ENCODE results near the gene SLC16A12. TPM values are rescaled to one million over a fixed set of nuclear protein-coding genes. Genes with fewer than 3 reads are reported as not detected.
A peak's percentile ranks its signal among the peaks of the same experiment; 100 is the strongest.
"Not testable (repeated sequence)": the region's sequence is repeated elsewhere in the genome, so short reads cannot be mapped to it uniquely, and the experiment has no call there.

SLC16A12 gene
- total RNA-seq, 1 experiment from 2014 or later = 1.0 TPM

GRCh38 chr10:89549510-89549909, 14.1 kb upstream of the SLC16A12 start:
- DNase-seq (ENCODE audit: low read depth) = no peak

- DNase-seq (ENCODE audit: low read depth) = no peak
Measured at GRCh38 chr10:89548673-89549072, 13.3 kb upstream of the SLC16A12 start.

GRCh38 chr10:89547853-89548513, 12.6 kb upstream of the SLC16A12 start:
- DNase-seq (ENCODE audit: low read depth) = no peak

- DNase-seq (ENCODE audit: low read depth) = not testable (repeated sequence)
Measured at GRCh38 chr10:89546651-89547050, 11.3 kb upstream of the SLC16A12 start.

DNA sequence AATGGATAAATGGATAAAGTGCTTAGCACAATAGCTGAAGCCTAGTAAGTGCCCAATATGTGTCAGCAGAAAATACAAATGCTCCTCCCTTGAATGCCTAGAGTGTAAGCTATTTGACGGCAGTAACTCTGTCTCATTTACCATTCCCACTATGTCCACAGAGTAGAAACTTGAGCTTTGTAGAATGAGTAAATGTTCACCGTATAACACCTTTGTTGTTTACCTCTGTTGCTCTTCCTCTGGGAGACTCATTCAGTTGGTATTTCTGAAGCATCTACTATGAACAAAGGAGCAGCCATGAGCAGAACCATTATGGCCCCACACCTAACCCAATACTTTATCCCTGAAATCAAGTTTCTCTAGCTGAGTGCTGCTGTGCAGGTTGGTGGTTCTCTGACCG, 8.4 kb upstream of the SLC16A12 start:
- no peak for DNase-seq (ENCODE audit: low read depth)

- peak; percentile 80 for DNase-seq (ENCODE audit: low read depth)
Measured at GRCh38 chr10:89540420-89540949, 5.1 kb upstream of the SLC16A12 start.

GRCh38 chr10:89537364-89537763, 2.0 kb upstream of the SLC16A12 start:
- no peak for DNase-seq (ENCODE audit: low read depth)

DNA sequence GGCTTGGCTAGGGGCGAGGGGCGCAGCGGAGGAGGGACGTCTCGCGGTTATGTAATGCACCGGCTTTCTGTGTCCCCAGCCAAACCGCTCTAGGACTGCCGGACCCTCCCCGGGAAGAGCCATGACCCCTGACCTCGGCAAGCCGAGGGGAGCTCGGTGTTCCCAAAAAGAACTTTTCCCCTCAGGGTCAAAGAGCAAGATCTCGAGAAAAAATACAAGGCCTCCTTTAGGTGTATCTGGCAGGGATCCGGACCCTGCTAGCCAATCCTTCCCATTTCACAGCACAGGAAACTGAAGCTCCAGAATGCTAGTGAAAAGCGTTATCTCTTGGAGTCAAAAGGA, 590 bp upstream of the SLC16A12 start:
- no peak for DNase-seq (ENCODE audit: low read depth)

GRCh38 chr10:89534826-89535166, 598 bp downstream of the SLC16A12 start:
- no peak for DNase-seq (ENCODE audit: low read depth)

DNA sequence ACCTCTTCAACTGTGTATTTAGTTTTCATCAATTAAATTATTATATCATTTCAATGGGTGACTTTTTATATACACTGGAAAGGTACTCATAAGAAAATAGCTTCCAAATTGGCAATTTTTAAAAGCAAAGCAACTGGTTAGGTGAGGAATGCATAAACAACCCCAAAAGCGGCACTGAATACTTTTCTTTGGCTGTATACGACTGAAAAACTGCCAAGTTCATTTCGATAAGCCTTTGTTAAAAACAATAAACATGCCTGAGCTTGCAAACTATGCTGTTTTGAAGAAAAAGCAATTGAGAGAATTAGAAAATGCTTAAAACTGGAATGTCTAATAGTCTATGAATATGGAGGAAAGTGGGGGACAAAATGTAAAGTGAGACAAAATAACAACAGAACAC, 2.9 kb downstream of the SLC16A12 start:
- DNase-seq (ENCODE audit: low read depth) = no peak

GRCh38 chr10:89531359-89531758, 4.0 kb downstream of the SLC16A12 start:
- DNase-seq (ENCODE audit: low read depth) = peak; percentile 62

DNA sequence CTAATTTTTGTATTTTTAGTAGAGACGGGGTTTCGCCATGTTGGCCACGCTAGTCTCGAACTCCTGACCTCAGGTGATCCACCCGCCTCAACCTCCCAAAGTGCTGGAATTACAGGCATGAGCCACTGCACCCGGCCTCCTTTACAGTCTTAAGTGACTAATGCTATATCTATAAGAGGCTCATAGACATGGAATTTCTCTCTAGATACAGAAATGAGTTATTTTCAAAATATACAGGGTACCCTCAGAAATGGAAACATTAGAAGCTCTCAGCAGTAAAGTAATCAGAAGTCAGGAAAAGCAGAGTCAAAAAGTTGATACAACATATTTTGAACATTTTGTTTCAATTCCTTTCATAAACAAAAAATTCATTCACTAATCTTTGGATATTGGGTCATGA, 5.7 kb downstream of the SLC16A12 start:
- not testable (repeated sequence) for DNase-seq (ENCODE audit: low read depth)

DNA sequence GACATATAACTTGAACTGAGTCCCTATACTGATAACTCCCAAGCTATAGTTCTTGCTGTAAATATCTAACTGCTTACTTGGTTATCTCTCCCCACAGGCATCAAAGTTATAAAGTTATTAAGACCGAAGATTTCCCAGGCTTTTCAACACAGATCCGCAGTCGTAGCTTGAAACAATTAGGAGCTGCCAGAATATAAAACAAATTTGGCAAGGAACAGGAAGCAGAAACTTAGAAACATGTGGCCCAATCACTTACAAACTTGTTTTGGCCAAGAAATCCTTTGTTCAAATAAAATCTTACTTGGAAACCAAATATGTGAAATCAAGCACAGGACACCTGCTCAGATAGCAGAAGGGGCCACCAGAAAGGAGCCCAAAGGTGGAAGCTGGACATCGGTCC, 9.0 kb downstream of the SLC16A12 start:
- DNase-seq (ENCODE audit: low read depth) = no peak

- DNase-seq (ENCODE audit: low read depth) = no peak
Measured at GRCh38 chr10:89525556-89525955, 9.8 kb downstream of the SLC16A12 start.

- no peak for DNase-seq (ENCODE audit: low read depth)
Measured at GRCh38 chr10:89524279-89524678, 11.1 kb downstream of the SLC16A12 start.

- peak; percentile 43 for DNase-seq (ENCODE audit: low read depth)
Measured at GRCh38 chr10:89523274-89523673, 12.1 kb downstream of the SLC16A12 start.

GRCh38 chr10:89522463-89522862, 12.9 kb downstream of the SLC16A12 start:
- peak; percentile 15 for DNase-seq (ENCODE audit: low read depth)

DNA sequence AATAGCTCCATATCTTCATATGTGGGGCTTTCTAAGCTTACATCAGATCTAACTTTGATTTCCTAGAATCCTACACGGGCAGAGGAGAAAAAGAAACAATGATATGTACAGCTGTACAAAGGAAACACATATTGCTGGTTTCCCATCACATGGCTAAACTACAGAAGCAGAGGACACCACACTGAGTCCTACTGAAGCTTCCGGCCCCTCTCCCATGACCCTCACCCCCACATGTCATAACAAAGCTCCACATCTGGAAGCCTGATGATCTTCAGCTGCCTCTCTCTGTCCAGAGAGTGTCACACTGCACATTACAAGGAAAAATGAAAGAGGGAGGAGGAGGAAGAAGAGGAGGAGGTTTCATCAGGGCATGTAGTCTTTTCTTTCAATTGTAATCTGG, 14.0 kb downstream of the SLC16A12 start:
- DNase-seq (ENCODE audit: low read depth) = no peak

GRCh38 chr10:89520706-89521105, 14.7 kb downstream of the SLC16A12 start:
- no peak for DNase-seq (ENCODE audit: low read depth)

GRCh38 chr10:89518876-89519842, 16.2 kb downstream of the SLC16A12 start:
- DNase-seq (ENCODE audit: low read depth) = peak; percentile 41

GRCh38 chr10:89518108-89518507, 17.3 kb downstream of the SLC16A12 start:
- DNase-seq (ENCODE audit: low read depth) = peak; percentile 12

DNA sequence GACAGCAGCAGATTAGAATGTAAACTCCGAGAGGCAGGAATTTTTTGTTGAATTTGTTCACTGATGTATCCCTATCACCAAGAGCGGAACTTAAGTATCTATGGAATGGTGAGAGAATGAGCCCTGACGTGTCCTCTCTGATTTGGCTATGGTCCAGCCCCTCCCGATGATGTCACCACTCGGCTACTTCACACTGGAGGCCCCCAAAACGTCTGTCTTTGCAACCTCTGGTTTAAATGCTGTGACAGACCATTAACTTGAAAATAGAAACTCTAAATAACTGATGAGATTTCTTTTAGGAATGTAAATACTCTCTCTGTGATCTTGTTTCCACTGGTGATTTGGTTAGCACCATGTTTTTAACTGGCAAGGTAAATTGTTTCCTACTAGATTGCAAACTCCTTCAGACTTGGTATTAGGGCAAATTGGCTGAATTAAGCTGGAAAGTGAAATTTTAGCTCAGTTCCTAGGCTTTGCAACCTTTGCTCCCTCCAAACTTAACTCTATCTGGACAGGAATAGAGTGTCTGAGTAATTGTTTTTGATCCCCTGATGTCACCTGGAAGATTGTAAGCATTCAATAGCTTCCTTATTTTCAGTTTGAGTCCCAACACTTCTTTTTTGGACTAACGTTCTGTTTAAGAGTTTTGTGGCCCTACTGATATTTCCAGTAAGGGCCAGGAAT, 19.1 kb downstream of the SLC16A12 start:
- DNase-seq (ENCODE audit: low read depth) = peak; percentile 95

Data from M059J (cell line).